HG03469 (cell line): Measurements from ENCODE around the gene ST3GAL2.
"Not testable (repeated sequence)": the region's sequence is repeated elsewhere in the genome, so short reads cannot be mapped to it uniquely, and the experiment has no call there.

Source experiments
- ATAC-seq: cut with Tn5 transposase; IDR thresholded peaks from one replicate; pipeline ENCODE4 v1.9.1; 2021; ENCODE audit warnings: mild to moderate bottlenecking, moderate library complexity, moderate number of reproducible peaks; ENCODE audit not compliant: unreplicated experiment

ST3GAL2 gene

DNA sequence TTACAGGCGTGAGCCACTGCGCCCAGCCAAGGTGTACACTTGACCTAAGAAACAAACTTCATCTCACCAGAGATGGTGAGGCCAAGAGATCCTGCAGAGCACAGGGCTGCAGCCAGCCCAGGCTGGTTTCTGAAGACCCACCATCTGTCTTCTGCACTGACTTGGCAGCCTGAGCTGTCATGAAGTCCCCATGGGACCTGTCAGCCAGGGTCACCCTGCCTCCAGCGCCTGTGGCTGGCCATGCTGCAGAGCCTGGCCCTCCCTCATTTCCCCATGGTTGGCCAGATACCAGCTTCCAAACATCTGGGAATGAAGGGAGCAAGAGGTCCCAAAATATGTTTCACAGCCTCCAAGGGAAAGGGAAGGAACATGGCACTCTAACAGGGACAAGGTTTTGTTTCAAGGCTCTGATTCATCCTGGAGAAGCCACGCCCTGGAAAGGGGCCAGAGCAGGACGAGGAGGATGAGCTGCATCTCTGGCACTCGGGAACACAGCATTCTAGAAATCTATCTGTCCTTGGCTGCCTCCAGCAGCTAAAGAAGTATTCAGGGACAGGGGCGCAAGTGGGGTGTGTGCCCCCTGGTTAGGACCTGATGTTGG is 46.9 kb downstream of the ST3GAL2 start:
- ATAC-seq, result no peak

DNA sequence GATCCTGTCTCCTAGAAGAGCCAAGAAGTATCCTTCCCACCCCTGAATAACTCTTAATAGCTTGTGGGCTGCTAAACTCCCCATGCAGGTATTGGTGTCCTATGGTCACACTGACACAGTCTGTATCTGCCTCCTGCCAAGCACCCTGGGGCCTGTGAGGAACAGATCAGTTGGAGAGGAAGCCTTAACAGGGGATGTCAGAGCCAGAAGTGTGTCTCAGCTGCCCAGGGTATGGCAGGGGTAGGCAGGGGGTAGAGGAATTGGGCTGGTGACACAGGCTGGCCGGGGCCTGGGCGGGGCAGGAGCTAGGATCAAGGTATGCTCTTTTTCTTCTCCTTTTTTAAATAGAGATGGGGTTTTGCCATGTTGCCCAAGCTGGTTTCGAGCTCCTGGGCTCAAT is 47.5 kb downstream of the ST3GAL2 start:
- ATAC-seq, result no peak

GRCh38 chr16:70390774-70391173 is 48.1 kb downstream of the ST3GAL2 start:
- no peak for ATAC-seq

DNA sequence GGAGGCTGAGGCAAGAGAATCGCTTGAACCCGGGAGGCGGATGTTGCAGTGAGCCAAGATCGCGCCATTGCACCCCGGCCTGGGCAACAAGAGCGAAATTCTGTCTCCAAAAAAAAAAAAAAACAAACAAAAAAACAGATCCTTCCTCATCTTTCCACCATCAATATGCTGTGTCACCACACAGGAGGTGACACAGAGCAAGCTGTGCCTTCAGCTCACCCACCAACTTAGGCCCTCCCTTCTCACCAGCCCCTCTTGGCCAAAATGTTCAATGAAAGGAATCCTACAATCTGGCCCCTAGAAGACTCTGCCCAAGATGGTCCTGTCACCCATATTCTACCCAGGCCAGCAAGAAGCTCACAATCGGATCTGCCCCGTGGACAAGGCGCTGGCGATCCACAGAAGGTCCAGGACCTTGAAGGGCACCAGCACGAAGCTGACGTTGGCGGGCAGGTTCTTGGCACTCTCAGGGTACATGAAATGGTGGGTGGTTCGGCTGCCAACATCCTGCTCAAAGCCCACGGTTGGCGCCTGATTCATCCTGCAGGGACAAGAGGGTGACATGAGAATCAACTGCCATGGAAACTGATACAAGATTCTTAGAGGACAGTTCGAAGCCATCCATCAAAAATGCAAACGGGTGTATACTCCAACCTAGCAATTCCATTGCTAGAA is 50.8 kb downstream of the ST3GAL2 start:
- ATAC-seq, result no peak

DNA sequence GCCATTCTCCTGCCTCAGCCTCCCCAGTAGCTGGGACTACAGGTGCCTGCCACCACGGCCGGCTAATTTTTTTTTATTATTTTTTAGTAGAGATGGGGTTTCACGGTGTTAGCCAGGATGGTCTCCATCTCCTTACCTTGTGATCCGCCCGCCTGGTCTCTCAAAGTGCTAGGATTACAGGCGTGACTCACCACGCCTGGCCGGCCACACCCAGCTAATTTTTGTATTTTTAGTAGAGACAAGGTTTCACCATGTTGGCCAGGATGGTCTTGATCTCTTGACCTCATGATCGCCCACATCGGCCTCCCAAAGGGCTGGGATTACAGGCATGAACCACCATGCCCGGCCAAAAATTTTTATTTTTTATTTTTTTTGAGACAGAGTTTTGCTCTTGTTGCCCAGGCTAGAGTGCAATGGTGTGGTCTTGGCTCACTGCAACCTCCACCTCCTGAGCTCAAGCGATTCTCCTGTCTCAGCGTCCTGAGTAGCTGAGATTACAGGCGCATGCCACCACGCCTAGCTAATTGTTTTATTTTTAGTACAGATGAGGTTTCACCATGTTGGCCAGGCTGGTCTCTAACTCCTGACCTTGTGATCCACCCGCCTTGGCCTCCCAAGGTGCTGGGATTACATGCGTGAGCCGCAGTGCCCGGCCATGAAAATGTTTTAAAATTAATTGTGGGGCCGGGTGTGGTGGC is 52.5 kb downstream of the ST3GAL2 start:
- not testable (repeated sequence) for ATAC-seq

GRCh38 chr16:70383421-70383960 is 55.4 kb downstream of the ST3GAL2 start:
- no peak for ATAC-seq

GRCh38 chr16:70381604-70382342 is 57.1 kb downstream of the ST3GAL2 start:
- ATAC-seq, result peak; percentile 9

DNA sequence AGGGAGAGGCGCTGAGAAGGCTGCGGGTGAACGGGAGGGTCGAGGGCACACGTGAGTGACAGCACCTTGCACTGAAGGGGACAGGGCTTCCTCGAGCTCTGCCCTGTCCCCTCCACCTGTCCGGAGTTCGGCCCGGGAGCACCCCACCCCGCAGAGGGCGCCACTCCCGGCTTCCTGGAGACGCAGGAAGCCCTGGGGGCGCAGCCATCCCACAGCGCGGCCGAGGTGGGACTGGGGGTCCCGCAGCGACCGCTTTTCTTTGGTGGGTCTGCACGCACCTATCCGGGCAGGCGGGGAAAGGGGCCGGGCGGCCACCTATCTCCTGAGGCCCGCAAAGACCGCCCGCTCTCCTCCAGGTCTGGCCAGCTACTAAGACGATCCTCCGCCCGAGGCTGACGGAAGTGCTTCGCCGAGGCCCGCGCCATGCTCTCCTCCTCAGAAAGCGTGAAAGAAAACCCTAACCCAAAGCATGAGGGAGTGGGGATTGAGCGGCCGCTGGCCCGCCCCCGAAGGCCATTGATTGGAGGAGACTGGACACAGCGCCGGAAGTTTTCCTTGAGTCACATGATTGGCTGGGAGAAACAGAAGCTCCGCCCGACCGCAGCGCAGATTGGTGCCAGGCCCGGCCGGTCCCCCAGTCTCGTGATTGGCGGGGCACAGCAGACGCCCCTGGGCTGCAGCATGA is 57.8 kb downstream of the ST3GAL2 start:
- peak; percentile 82 for ATAC-seq

GRCh38 chr16:70380248-70380918 is 58.5 kb downstream of the ST3GAL2 start:
- ATAC-seq, result no peak

DNA sequence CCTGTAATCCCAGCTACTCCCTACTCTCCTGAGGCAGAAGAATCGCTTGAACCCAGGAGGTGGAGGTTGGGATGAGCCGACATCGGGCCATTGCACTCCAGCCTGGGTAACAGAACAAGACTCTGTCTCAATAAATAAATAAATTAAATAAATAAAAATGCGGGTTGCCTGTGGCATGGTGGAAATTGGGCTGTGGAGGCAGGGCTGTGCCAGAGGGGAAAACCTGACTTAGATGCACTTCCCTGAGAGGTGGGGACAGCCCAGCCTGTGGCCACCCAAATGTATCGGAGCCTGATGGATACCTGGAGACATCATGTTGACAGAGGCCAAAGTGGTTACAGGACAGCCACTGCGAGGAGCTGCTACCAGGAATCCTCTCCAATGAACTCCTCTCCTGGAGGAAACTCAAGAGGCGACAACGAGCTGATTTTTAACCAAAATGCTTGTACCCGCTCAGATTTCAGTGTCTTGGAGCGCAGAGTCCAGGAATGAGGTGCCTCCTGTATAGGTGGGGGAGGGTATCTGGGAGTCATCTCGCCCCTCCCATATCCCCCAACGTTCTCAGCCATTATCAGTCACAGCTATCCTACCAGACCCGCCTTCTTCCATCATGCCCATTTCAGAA is 59.9 kb downstream of the ST3GAL2 start:
- no peak for ATAC-seq

DNA sequence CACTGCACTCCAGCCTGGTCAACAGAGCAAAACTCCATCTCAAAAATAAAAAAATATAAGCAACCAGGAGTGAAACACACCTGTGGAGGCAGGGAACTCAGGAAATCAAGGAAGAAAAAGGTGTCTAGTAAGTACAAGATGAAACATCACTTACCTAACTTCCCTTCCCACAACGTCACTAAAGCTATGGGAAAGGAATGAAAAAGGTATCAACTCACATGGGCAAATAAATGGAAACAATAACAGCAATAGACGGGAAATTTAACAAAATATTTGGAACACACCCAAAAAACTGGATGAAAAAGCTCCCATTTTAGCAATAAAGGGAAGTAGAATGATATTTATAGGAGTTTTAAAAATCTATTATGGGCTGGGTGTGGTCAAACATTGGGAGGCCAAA is 61.1 kb downstream of the ST3GAL2 start:
- ATAC-seq, result no peak

GRCh38 chr16:70375636-70376611 is 63.0 kb downstream of the ST3GAL2 start:
- no peak for ATAC-seq

- no peak for ATAC-seq
These were observed 64.7 kb downstream of the ST3GAL2 start for GRCh38 chr16:70374213-70374612.

DNA sequence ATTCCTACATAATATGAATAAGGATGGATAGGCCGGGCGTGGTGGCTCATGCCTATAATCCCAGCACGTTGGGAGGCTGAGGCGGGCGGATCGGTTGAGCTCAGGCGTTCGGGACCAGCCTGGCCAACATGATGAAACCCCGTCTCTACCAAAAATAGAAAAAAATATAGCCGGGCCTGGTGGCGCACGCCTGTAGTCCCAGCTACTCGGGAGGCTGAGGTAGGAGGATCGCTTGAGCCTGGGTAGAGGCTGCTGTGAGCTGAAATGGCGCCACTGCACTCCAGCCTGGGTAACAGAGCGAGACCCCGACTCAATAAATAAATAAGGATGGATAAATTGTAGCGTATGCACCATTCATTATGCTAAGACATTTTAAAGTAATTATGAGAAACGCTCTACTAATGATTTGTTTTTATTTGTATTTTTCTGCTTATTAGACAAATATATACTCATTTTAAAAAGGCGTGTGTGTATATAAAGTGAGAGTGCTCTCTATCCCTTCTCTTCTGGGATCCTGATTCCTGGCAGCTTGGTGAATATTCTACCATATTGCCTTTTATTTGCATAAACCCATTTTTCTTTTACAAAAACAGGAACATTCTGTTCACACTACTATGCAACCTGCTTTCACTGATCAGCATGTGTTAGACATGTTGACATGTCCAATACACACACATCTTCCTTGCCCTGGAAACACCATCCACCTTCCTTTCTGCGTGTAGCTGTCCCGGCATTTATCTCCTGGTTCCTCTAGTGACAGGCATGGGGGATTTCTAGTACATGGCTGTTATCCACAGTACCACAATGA is 65.8 kb downstream of the ST3GAL2 start:
- ATAC-seq, result no peak

DNA sequence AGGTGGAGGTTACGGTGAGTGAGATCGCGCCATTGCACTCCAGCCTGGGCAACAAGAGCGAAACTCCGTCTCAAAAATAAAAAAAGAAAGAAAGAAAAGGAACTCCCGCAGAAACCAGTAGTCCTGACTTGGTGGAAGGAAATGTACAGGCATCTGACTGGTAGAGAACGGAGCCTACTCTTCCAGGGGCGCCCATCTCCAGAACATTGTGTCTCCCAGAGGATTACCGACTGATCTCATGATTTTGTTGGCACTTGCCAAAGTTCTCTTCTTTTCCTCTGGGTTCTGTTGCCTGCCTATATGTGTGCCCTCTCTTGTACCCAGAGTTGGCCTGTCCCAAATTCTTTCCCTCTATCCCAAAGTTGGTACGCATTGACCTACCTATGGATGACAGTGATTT is 68.0 kb downstream of the ST3GAL2 start:
- ATAC-seq, result no peak

DNA sequence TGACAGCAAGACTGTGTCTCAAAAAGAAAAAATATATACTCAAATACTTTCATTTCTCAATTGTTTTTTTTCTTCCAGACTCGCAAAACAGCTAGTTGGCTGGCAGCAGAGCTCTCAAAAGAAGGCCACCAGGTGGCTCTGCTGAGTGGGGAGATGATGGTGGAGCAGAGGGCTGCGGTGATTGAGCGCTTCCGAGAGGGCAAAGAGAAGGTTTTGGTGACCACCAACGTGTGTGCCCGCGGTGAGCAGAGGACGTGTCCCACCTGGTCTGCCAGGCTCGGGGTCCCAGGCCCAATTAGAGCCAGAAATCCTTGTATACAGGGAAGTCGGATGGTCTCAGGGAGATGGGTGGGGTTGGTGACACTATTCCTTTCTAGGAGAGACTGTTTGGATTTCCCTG is 68.8 kb downstream of the ST3GAL2 start:
- not testable (repeated sequence) for ATAC-seq

DNA sequence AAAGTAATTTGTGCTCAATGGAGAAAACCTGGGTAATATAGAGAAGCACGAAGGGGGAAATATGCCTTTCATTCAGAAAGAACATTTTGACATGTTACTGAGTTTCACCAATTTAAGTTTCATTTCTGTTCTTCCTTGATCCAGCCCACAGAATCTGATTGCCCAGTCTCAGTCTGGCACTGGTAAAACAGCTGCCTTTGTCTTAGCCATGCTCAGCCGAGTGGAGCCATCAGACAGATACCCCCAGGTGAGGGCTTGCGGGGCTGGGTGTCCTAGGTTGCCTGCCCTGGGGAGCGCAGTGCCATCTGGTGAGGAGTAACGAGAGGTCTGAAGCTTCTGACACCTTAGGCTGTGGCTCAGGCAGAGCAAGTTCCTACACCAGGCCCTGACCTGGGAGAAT is 74.5 kb downstream of the ST3GAL2 start:
- no peak for ATAC-seq

DNA sequence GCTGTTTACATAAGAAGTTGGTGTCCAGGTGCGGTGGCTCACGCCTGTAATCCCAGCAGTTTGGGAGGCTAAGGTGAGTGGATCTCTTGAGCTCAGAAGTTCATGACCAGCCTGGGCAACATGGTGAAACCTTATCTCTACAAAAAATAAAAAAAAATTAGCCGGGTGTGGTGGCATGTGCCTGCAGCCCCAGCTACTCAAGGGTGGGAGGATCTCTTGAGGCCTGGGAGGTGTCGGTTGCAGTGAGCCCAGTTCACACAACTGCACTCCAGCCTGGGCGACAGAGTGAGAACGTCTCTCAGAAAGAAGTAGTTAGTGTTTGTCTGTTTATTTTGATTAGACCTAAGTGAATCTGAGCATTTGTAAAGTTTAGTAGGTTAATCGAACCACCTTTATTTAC is 79.3 kb downstream of the ST3GAL2 start:
- no peak for ATAC-seq
